GM23338 (cell line): Measurements from ENCODE around the gene APBA2.

ENCODE experiments used
- CREB1 ChIP-seq: fragments of 250-450 bp; sonication (Bioruptor Pico); IDR thresholded peaks from 2 replicates; pipeline ENCODE4 v1.5.0; 2020; ENCODE audit warnings: low read depth, mild to moderate bottlenecking, moderate library complexity
- CTCF ChIP-seq, 2 experiments: fragments of 200-600 bp in 1 of 2; sonication (generic) in 1 of 2; conservative IDR thresholded peaks; 2 replicates each; pipeline versions ENCODE4 v1.5.1 to v1.6.1; 2016 to 2017; ENCODE audit warnings: antibody characterized with exemption in 2 of 2, low read depth in 2 of 2, mild to moderate bottlenecking in 2 of 2, moderate library complexity in 1 of 2
- ETS1 ChIP-seq: IDR thresholded peaks from 2 replicates; pipeline ENCODE4 v1.6.1; 2016; ENCODE audit warnings: antibody characterized with exemption
- EZH2 ChIP-seq: fragments of 200-600 bp; sonication (generic); IDR thresholded peaks from one replicate; pipeline ENCODE4 v1.8.0; 2017; ENCODE audit warnings: antibody characterized with exemption, mild to moderate bottlenecking, low read depth; ENCODE audit not compliant: unreplicated experiment
- EZH2phosphoT487 ChIP-seq: fragments of 200-600 bp; sonication (generic); IDR thresholded peaks from one replicate; pipeline ENCODE4 v1.8.1; 2018; ENCODE audit warnings: antibody characterized with exemption; ENCODE audit not compliant: unreplicated experiment
- JUNB ChIP-seq: IDR thresholded peaks from one replicate; pipeline ENCODE4 v1.6.1; 2016; ENCODE audit warnings: antibody characterized with exemption; ENCODE audit not compliant: unreplicated experiment
- POLR2AphosphoS5 ChIP-seq: IDR thresholded peaks from 2 replicates; pipeline ENCODE4 v1.6.1; 2016; ENCODE audit warnings: antibody characterized with exemption, low read depth
- REST ChIP-seq: IDR thresholded peaks from one replicate; pipeline ENCODE4 v1.6.1; 2018; ENCODE audit warnings: antibody characterized with exemption; ENCODE audit not compliant: unreplicated experiment
- ZNF114 ChIP-seq: fragments of 250-450 bp; sonication (Bioruptor Pico); IDR thresholded peaks from 2 replicates; pipeline ENCODE4 v1.5.0; 2020; ENCODE audit warnings: mild to moderate bottlenecking, moderate library complexity

GRCh38 chr15:29107971-29108645 is 222.3 kb downstream of the APBA2 start:
- TF ChIP-seq CTCF (conservative IDR thresholded peaks at IDR 0.05; ENCODE audit: low read depth in 2 of 2): no peak
- TF ChIP-seq CREB1 (CRISPR knock-in tag): no peak
- TF ChIP-seq POLR2AphosphoS5: no peak
- no peak for TF ChIP-seq EZH2
- TF ChIP-seq ZNF114 (CRISPR knock-in tag): no peak
- TF ChIP-seq REST: no peak
- TF ChIP-seq EZH2phosphoT487: no peak
- no peak for TF ChIP-seq JUNB
- no peak for TF ChIP-seq ETS1
